NCI-H748 (cell line): ENCODE results near the gene PPP3CA.

Experiments
- DNase-seq: peaks from one replicate; lab custom pipeline; 2025; ENCODE audit not compliant: unreplicated experiment; lab: John Stamatoyannopoulos, UW

Gene PPP3CA

DNA sequence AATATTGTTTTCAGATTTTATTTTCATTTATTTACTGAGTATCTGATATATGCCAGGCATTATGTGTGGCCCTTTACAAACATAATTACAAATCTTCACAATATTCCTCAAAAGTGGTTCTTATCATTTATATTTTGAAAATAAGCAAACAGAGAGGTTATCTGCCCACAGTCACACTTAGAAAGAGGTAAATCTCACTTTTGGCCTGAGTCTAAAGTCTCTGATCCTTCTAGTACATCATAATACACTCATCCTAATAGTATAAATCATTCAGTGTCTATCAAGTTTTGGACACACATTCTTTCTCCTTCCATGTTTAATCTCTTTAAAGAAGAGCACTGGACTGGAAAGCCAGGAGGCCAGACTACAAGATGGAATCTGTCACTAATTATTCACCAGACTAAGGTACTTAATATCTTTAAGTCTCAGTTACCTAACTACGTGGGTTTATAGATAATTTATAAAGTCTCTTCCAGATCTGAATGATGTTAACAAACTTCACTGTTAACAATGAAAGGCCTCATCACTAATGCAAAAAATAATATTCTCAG, 281.3 kb downstream of the PPP3CA start:
- DNase-seq, result no peak

GRCh38 chr4:101065346-101065745, 282.0 kb downstream of the PPP3CA start:
- no peak for DNase-seq

DNA sequence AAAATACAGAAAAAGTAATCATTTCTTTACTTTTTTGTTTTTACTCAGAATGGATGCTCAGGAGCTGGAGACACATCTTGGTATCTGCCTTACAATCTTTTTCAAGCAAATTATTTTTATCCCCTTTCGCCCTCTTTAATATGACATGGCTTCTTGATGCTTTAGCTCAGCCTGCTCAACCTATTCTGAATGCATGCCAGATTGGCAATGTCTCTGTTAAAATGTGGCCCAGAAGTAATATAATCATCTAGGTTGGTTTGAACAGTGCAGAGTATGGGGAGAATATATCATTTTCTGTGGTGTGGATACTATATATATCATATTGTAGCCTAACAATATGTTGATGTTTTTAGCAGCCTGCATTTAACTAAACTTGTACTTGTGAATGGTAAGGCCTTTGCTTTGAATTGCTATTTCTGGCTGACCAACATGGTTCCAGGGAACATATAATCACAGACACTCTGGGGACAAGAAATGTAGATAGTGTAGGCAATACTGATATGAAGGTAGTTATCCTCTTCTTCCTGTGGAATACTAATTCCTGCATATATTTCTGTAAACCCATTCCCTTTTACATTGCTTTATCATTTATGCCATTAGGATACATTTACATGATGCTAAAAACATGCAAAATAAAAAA, 282.7 kb downstream of the PPP3CA start:
- no peak for DNase-seq

GRCh38 chr4:101055392-101055791, 291.9 kb downstream of the PPP3CA start:
- DNase-seq, result no peak

DNA sequence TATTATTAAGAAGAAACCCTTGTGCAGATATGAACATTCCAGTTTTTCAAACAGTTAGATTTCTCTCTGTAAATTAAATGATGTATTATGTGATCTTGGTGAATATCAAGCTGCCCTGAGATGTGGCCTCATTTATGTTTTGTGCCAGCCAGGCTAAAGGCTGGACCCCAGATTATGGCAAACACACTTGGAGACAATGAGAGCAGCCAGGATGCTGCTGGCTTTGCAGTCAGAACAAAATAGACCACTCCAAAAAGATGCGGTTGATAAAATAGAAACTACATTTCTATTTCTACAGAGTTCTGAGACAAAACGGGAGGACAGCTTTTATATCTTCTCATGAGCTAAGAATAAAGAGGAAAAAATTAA, 296.5 kb downstream of the PPP3CA start:
- no peak for DNase-seq

GRCh38 chr4:101050088-101050836, 297.1 kb downstream of the PPP3CA start:
- DNase-seq, result no peak

DNA sequence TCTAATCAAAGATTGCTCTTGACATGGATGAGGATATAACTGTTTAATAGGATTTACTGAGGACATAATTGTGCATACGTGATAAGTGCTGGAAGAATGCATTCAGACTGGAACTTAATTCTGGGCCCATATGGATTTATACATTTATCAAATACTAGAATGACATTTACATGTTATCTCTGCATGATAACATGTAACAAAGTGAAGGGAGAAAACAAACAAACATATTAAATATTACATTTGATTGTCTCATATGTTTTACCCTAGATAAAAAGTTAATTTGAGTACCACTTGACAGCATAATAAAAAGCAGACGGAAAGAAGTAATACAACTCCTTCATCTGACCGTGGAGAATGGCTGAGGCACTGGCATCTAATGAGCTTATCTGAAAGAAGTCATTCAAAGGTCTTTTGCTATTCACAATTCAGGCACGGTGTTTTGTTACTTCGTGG, 297.8 kb downstream of the PPP3CA start:
- DNase-seq, result no peak

DNA sequence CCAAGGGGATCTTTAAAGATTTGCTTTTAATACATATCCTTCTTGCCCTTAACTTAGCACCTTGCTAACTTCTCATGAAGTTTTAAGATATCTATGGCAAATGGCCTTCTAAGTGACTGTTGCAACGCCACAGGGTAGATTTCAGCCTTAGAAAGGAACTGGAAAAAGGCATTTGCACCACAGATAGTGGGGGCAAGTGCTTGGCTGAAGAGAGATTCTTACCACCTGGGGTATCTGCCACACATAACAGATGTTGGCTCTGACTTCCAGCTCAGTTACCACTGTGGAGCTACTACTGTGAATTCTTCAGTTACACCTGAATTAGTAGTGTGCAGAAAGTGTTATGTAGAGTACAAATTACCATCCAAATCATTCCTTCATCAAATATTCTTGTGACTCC, 302.6 kb downstream of the PPP3CA start:
- no peak for DNase-seq

- no peak for DNase-seq
These were observed 304.5 kb downstream of the PPP3CA start for GRCh38 chr4:101042847-101043246.

GRCh38 chr4:101040776-101041175, 306.6 kb downstream of the PPP3CA start:
- DNase-seq, result no peak

GRCh38 chr4:101039367-101039766, 308.0 kb downstream of the PPP3CA start:
- no peak for DNase-seq

DNA sequence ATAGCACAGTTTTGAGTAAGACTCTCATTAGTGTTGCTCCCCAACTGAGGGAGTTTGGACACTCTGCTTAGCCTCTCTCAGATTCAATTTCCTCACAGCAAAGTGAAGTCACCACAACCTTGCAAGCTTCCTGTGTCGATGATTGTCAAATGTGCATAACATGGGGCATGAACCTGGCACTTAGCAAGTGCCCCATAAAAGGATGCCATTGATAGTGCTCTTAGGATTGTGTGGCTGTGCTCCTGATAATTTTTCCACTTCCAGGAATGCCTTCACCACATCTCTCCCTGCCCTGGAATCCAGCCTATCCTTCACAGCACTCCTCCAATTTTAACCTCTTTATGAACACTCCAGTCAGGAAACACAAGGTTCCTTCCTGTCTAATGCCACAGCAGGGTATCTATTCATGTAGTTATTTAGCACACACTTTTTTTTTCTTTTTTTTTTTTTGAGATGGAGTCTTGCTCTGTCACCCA, 309.4 kb downstream of the PPP3CA start:
- DNase-seq, result no peak

DNA sequence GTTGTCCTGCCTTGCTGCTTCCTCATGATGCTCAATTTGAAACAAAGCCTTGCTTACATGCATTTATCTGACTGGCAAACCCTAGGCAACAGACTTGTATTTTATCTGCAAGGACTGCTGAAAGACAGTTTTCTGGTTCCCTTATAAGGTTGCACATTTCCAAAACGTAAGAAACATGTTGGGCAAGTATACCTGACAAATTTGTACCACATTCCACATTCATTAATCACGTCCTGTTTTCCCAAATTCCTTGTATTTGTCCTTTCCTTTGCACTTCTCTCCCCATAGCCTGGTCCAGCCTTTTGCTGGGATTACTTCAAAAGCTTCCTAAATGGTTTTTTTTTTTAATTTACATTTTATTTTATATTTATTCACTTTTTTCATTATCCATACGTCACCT, 310.1 kb downstream of the PPP3CA start:
- DNase-seq, result no peak

GRCh38 chr4:101035487-101035886, 311.8 kb downstream of the PPP3CA start:
- no peak for DNase-seq

- DNase-seq, result no peak
These were observed 313.3 kb downstream of the PPP3CA start for GRCh38 chr4:101033986-101034385.

GRCh38 chr4:101032541-101032940, 314.8 kb downstream of the PPP3CA start:
- no peak for DNase-seq

- no peak for DNase-seq
These were observed 315.4 kb downstream of the PPP3CA start for GRCh38 chr4:101031971-101032370.

- DNase-seq, result no peak
These were observed 318.4 kb downstream of the PPP3CA start for GRCh38 chr4:101028886-101029285.

GRCh38 chr4:101027721-101028120, 319.6 kb downstream of the PPP3CA start:
- no peak for DNase-seq

DNA sequence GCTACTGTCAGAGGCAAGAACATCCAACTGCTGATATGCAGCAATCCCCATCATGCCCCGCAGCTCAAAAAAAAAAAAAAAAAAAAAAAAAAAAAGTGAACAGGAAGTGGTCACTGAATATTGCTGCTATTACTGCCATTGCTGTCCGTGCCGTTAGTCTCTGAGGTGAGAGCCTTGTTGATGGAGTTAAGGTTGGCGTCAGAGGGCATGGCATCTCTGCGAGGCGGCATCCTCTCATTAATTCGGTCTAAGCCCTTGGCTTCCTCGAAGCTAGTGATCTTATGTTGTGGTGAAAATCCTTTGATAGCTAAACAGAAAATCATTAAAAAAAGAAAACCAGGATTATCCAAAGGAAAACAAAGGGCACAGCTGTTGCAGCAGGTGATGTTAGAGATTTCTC, 321.6 kb downstream of the PPP3CA start:
- no peak for DNase-seq

DNA sequence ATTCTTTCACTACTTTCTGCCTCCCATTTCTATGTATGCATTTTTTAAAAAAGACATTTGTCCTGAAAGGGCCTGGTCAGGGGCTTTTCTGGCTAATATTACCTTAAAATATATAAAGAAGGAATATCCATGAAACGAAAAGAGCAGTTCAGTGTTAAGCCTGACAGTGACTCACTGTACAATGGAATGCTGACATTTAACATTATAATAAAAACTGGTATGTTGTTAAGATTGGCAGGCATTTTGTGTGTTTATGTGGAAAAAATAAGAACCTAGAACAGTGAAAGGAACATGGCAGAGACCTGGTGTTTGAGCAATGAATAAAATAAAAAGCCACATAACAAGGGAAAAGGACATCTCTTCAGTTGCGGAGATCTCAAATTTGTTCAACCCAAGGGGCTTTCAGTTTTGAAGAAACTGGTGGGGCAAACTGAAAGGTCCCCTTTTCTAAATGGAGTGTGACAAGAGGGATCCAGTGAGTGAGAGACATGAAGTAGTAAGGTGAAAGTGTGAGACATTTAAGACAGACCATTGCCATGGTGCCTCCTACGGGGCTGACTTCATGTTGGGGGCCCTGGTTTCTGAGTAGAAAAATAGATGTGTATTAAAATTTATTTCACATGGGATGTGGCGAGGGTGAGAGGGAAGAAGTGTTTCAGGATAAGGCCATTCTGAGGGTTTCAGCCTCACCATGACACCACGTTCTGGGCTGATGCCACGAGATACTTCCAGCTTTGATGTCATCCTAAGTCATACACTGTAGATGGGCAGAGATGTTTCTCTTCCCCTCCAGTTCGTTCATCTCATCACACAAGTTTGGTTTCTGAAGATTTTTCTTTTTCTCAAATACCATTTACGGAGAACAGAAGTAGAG, 324.9 kb downstream of the PPP3CA start:
- no peak for DNase-seq
